NCI-H2171 treated with DMSO at 0.1 percent for 48 hours (cell line): Measurements from ENCODE around the gene SYT15.
"Not testable (repeated sequence)": the region's sequence is repeated elsewhere in the genome, so short reads cannot be mapped to it uniquely, and the experiment has no call there.

Source experiments
- DNase-seq: peaks from one replicate; lab custom pipeline; 2025; lab: John Stamatoyannopoulos, UW

The SYT15 gene

DNA sequence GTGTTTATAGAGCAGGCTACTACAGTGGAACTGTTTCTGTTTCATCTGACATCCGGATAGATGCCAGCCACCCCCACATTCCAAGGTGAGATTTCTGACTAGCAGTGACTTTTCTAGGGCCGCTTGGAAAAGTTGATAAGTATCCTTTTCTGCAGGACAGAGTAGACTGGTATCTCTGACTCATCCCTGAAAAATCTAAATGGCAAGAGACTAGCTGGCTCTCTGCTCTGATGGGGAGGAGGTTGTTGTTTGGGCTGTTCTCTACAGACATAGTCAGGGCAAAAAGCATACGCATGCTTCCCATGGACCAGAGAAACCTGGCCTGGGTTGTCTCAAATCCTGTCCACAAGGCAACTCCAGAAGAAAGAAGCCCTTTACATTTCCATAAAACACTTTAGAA is 10.7 kb downstream of the SYT15 start:
- not testable (repeated sequence) for DNase-seq

DNA sequence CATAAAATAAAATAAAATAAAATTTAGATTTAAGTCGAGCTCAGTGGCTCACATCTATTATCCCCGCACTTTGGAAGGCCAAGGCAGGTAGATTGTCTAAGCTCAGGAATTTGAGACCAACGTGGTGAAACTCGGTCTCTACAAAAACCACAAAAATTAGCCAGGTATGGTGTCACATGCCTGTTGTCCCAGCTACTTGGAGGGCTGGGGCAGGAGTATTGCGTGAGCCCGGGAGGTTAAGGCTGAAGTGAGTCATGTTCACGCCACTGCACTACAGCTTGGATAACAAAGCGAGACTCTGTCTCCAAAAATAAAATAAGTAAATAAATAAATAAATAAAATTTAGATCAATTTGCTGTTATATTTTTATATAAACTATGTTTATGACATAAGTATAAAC is 12.1 kb downstream of the SYT15 start:
- DNase-seq, result not testable (repeated sequence)

DNA sequence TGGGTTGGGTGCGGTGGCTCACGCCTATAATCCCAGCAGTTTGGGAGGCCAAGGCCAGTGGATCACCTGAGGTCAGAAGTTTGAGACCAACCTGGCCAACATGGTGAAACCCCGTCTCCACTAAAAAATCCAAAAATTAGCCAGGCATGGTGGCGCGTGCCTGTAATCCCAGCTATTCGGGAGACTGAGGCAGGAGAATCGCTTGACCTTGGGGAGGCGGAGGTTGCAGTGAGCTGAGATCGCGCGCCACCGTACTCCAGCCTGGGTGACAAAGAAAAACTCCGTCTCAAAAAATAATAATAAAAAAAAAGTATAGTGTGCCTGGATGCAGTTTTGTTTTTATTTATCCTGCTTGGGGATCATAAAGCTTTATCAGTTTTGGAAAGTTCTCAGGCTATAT is 14.4 kb downstream of the SYT15 start:
- DNase-seq, result not testable (repeated sequence)

DNA sequence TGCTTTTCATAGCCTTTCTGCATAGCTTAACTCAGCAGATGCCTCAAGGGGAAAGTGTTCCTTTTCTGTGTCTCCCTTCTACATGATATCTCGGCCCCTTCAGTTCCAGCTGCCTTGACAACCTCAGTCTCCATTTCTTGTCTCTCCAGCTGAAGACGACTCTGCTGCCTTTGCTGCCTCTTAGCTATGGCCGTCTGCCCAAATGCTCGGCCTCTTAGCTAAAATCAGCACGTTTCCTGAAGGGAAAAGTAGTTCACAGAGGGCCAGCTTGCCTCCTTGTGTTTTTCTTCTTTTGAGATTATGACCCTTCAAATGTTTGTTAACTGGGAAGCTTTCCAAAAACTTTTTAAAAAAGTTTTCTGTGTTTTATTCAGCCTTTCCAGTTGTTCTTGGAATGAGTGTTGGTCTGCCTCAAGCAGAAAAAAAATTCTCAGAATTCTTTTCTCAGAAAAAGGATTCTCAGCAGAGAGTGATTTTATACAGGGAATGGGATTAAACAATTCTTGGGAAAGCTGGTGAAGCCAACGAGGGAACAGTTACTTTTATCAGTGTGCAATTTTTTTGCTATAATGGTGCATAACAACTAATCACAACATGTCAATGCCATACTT is 15.6 kb downstream of the SYT15 start:
- not testable (repeated sequence) for DNase-seq

DNA sequence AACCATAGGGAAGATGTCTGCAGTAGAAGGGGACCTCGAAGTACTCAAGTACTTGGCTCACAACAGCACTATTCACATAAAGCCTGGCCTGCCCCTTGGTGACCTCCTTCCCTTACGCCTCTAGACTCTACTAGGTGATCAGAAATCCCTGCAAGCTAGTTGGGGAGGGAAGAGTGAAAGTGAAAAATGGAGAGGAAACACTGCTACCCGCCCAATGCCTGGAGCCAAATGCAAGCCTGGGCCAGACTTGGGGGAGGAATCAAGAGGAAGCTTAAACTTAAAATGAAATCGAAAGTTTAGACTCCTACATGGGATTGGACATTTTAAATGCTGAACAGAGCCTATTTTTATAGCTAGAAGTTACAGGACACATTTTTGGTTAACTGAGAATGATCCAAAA is 17.6 kb downstream of the SYT15 start:
- not testable (repeated sequence) for DNase-seq

DNA sequence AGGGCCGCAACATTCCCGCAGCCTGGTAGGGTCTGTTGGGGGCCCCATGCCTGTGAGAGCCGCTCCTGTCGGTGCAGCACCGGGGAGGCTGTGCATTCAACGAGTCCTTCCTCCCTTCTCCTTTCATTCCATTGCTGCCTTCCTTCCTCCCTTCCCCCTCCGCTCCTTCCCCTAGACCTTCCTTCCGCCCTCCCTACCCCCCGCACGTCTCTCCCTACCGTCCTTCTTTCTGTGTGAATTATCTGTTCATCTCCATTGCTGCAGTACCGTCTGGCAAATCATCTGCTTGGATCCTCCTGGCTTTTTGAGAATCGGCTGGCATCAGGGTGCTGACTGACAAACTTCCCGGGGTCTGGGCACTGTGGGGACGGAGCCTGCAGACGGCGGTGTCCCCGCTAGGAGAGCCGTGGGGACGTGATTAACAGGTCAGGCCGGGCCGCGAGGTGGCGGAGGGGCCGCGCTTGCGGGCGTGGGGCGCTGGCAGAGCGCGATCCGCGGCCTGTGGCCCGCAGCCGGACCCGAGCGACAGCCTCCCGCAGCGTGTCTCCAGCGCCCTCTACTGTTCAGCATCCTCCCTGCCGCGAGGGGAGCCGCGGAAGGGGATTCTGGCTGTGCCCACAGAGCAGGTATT is 18.8 kb downstream of the SYT15 start:
- DNase-seq, result not testable (repeated sequence)

DNA sequence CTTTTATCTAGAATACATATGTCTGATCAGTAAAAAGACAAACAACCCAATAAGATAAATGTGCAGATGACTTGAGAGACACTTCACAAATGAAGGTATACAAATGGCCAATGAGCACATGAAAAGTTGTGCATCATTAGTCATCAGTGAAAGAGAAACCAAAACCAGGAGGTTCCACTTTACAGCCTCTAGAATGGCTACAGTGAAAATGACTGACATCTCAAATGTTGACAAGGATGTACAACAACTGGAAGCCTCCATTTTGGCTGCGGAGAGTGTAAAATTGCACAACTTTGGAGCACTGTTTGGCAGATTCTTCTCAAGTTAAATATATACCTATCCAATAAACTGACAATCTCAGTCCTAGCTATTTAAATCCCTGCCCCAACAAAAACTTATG is 21.6 kb downstream of the SYT15 start:
- DNase-seq, result not testable (repeated sequence)

DNA sequence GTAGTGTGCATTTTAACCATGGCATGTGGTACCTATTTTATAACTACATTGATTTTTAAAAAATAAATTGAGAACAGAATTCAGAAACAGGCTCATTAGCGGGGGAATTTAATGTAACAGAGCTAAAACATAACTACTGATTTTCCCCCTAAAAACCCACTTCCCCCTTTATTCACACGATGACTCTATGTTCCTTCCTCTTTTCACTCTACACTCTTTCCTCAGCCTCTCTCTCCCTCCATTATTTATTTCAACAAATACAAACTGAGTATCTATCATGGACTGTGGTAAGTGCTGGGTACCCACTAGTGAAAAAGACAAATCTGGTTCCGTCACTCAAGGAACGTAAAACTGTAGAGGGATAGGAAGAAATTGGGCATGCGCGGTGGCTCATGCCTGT is 36.6 kb downstream of the SYT15 start:
- not testable (repeated sequence) for DNase-seq

DNA sequence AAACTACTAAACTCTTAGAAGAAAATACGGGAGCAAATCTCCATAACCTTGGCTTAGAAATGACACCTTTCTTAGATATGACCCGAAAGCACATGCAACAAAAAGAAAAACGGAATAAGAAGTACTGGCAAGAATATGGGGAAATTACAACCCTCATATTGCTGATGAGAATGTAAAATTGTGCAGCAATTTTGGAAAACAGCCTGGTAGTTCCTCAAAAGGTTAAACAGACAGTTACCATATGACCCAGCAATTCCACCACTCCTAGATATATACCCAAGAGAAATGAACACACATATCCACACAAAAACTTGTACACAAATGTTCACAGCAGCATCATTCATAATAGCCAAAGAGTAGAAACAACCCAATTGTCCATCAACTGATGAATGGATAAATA is 37.3 kb downstream of the SYT15 start:
- not testable (repeated sequence) for DNase-seq

DNA sequence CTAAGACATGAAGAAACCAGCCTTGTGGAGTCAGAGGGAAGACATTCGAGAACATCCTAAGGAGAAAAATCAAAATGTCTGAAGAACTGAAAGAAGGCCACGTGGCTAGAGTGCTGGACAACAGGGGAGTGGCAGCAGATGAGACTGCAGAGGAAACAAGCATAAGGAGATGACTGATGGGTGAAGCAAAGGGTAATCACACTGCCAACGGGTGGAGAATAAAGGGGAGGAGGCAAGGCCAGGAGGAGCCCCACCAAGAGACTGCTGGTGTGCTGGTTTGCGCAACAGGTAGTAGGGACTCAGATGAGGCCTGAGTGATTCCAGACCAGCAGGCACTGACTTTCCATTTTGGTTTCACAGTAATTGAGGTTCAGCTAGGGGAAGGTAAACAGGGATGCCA is 38.2 kb downstream of the SYT15 start:
- DNase-seq, result not testable (repeated sequence)

DNA sequence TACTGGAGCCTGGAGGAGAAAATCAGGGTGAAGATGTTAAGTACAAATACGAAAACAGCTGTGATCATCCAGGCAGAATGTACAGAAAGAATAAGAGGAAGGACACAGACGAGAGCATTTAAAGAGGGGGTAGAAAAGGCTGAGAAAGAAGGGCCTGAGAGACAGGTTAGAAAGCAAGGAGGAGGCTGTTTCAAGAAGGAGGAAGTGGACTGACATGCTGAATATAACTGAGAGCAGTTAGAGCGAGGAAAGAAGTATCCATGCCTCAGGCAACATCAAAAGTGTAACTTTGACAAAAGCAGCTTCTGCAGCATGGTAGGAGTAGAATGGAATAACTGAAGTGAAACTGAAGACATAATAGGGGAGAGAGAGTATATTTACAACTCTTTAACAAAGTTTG is 39.0 kb downstream of the SYT15 start:
- not testable (repeated sequence) for DNase-seq

DNA sequence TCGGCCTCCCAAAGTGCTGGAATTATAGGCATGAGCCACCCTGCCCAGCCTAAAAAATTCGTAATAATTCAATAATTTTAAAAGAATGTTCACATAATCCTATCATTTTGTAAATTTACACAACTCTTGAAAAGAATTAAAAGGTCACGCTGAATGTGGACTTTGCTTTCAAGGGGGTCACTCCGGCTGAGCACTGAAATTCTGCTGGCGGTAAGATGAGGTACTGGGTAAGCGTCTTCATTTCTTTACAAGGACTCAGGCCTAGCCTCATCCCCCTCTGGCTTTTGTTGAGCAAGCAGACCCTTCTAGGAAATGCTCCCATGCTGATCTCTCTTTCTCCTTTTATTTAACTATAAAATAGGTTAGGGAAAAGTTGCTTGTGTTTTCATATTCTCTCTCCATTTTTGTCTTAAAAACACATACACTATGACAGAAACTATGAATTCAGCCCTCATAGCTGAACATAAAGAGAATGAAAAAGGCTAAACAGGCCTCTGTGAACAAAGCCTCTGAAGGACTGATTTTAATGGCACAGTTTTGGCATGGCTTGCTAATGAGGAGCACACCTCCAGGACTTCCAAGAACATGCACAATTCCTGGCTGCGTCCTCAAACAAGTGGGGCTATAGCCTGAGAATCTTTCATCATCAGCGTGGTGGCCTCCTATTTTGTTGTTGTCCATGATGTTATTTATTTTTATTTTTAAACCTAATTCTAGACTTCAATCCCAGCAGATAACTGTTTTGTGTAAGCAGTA is 45.1 kb downstream of the SYT15 start:
- not testable (repeated sequence) for DNase-seq

DNA sequence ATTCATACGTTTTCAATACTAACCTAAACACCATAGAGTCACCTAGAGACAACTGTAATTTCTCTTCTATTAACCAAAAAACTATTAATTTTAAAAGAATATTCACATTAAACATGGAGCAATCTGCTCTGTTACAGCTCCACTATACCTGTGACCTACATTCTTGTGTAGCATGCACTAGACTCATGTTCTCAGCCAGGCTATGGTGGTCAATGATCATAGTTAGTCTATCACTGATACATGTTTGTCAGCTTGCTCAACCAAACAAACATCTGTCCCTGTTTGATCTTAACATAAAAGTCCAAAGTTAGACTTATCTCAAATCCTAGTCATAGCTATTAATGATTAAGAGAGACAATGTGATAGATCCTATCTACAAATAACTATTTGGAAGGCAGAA is 50.9 kb downstream of the SYT15 start:
- not testable (repeated sequence) for DNase-seq

DNA sequence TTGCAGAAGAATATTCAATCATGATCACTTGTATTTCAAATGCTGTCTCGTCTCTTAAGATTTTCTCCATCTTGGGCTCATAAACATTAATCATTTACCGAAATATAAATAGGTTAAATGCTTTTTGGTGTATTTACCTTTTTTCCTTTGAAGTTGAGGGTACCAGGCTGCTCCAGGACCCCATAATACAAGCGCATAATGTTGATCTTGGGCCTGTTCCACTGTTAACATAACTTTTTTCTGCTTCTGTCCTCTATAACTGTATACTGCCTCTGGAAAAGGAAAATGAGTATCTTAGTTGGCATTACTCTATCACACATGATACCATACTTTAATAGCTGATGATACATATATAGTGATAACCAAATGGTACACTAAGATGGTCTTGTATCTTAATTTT is 51.9 kb downstream of the SYT15 start:
- not testable (repeated sequence) for DNase-seq

DNA sequence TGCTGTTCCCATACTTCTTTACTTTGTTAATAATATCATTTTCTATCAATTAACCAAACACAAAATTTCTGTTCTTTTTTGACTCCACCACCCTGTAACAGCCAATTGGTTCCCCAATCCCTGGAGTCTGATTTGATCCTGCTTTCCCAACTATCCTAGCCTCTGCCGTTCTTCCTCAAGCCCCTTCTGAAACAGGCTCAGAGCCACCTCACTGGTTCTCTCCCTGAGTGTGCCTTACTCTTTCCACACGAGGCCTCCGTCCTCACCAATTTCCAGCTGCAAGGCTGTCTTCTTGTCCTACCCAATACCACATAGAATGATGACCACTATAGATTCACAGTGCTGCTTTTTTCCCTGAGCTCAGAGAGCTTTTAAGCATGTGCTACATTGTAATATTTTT is 52.8 kb downstream of the SYT15 start:
- DNase-seq, result not testable (repeated sequence)

DNA sequence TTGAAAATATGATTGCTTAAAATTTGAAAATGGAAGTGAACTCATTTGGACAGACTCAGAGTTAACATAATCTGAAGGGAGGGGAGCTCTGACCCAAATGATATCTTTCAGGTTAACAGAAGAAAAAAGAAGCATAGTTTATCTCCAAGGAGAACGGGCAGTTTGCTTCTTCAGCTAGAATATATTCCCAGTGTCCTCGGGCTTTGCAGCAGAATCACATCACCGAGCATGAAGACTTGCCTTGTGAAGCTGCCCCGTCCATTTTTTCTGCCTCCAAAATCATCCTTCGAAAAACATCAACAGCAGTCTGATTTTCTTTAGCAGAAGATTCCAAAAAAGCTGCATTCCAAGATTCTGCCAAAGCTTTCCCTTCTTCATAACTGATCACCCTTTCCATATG is 55.8 kb downstream of the SYT15 start:
- DNase-seq, result not testable (repeated sequence)

DNA sequence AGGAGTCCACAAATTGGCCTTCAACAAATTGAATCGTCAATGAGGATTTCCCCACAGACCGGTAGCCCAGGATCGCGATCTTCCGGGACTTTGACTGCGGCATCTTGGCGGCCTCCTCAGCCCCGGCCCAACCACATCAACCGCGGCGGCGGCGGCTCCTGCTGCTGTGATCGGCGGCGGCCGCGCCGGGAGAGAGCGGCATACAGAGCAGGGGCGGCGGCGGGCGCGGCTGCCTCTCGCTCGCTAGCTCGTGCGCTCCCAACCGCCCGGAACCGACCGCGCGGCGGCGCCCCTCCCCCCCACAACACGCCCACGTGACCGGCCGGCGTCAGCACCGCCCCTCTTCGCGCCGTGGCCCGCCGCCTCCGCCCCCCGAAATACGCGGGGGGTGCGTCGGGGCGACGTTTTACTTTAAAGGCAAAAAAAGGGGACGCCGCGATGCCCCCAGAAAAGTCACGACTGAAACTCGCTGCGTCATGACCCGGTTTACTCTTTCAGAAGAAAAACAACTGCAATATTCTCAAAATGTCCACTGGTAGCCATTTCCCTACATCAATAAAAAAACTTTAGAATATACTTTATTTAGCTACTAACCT is 56.5 kb downstream of the SYT15 start:
- not testable (repeated sequence) for DNase-seq

DNA sequence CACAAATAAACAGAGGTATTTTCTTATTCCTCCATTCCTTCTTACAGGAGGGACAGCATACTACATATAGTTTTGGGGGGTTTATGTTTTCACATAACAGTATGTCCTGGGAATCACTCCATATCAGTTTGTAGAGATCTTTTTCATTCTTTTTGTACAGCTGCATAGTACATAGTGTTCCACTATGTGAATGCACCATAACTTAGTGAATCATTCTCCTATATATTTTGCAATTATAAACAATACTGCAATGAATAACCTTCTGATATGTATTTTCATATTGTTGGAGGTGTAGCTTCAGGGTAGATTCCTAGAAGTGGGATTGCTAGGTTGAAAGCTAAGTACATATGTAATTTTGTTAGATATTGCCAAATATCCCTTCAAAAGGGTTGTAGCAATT is 61.1 kb downstream of the SYT15 start:
- DNase-seq, result not testable (repeated sequence)
